GM12872 (cell line): ENCODE results near the gene FAM20C.

Experiments used
- TF ChIP-seq, protein P1 (sequence below): IDR thresholded peaks from 3 replicates; pipeline ENCODE4 v1.5.1; 2011; ENCODE audit warnings: low read depth, mild to moderate bottlenecking, low read length, moderate library complexity; ENCODE audit not compliant: insufficient read depth

The FAM20C gene

DNA sequence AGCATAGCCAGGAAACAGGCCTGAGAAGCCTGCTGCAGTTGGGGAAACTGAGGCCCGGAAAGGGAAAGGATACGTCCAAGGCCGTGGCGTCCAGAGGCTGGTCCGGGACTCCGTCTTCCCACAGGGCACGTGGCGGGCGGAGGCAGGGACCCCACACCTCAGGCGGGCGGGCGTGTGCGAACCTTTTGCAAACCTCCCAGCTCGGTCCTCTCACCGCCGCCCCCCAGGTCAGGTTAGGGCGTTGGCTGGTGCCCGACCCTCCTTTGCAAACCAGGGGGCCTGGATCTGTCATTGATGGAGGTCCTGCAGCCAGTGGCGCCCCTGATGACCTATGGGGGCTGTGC, 19.3 kb downstream of the FAM20C start:
- TF ChIP-seq, protein P1, sequence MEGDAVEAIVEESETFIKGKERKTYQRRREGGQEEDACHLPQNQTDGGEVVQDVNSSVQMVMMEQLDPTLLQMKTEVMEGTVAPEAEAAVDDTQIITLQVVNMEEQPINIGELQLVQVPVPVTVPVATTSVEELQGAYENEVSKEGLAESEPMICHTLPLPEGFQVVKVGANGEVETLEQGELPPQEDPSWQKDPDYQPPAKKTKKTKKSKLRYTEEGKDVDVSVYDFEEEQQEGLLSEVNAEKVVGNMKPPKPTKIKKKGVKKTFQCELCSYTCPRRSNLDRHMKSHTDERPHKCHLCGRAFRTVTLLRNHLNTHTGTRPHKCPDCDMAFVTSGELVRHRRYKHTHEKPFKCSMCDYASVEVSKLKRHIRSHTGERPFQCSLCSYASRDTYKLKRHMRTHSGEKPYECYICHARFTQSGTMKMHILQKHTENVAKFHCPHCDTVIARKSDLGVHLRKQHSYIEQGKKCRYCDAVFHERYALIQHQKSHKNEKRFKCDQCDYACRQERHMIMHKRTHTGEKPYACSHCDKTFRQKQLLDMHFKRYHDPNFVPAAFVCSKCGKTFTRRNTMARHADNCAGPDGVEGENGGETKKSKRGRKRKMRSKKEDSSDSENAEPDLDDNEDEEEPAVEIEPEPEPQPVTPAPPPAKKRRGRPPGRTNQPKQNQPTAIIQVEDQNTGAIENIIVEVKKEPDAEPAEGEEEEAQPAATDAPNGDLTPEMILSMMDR: no peak

DNA sequence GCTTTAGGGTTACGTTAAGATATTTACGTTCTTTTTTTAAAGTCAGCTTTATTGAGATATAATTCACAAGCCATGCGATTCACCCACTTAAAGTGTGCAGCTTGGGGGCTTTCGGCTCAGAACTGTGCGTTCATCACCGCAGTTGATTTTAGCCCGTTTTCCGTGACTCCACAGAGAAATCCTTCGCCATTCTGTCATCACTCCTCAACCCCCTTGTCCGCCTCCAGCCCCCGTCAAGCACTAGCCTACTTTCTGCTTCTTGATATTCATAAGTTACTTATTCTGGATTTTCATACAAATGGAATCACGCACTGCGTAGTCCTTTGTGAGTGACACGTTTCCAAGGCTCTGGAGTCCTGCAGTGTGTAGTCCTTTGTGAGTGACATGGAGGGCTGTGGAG, 20.4 kb downstream of the FAM20C start:
- TF ChIP-seq, protein P1: no peak

DNA sequence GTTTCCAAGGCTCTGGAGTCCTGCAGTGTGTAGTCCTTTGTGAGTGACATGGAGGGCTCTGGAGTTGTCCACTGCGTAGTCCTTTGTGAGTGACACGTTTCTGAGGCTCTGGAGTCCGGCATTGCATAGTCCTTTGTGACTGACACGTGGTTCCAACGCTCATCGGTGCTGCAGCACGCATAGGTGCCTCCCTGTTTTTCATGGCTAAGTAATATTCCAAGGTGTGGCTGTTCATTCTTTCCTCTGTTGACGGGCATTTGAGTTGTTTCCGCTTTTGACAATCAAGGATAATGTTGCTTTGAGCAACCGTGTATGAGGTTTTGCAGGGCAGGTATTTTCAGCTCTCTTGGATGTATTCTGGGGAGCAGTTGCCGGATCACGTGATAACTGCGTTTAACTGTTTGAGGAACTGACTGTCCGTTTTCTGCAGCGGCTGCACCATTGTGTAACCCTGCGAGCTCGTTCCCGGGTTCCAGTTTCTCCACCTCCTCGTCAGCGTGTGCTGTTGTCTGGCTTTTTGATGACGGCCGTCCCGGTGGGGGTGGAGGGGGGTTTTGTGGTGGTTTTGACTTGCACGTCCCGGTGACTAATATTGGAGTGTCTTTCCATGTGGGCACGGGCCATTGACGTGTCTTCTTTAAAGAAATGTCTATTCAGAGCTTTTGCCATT, 21.1 kb downstream of the FAM20C start:
- TF ChIP-seq, protein P1: no peak

DNA sequence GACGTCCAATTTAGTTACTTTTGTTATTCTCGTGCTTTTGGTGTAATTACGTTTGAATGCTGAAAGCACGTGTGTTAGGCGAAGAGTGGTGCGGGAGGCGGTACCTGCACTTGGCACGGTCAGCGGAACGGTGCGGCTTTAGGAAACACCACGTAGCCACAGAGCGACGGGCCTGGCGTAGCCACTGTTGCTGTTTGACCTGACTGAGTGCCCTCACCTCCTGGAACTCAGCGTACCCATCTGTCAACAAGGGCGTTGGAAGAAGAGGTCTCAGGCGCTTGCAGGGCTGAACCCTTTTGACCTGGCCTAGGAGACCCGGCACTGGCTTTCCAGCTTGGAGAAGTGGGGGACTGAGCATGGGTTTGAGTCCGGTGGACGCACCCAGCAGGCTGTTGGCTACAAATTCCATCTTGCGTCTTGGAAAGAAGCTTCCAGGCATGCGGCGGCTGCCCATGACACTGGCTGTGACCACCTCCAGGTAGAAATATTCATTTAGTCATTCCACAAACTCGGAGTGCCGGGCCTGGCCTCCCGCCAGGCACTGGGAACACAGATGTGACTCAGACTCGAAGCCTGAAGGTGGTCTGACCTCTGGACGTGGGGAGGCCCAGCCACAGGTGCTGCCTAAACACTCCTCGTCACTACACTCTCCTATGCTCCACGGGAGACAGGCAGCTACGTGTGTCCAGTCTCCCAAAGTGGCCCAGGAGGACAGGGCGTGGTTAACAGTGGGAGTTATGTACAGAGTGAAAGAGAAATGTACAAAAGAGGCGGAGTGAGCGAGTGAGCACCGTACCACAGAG, 22.2 kb downstream of the FAM20C start:
- TF ChIP-seq, protein P1: no peak

DNA sequence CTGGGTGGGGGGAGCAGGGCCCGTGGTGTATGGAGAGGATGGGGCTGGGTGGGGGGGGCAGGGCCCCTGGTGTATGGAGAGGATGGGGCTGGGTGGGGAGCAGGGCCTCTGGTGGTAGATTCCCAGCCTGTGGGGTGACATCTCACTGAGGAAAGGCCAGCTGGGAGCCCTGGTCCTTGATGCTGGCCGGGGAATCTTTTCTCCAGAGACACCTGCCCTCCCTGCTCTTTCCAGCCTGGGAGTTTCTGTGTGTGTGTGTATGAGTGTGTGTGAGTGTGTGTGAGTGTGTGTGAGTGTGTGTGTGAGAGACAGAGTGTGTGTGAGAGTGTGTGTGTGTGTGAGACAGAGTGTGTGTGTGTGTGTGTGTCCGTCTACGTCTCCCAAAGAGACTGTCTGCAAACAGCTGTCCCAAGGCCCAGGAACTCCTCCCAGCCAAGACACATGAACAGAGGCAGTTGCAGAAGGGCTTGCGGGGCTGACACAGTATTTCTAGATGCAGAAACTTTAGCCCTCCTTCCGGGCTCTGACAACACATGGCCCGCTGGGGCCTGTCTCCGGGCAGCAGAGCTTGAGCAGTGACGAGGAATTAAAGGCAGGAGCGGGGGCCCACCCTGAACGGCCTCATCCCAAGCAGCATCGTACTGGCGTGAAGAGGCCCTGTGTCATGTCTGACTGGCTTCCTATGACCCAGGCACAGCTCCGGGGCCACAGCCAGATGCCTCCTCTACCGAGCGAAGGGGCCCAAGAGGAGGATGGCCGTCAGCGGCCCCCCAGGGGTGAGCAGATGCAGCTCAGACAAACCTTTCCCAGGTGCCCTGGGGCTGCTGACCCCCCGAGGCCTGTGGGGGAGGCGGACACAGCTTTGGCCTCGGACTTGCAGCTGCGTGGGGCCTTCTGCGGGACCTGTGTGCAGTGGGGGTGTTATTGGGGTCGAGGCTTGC, 24.3 kb downstream of the FAM20C start:
- TF ChIP-seq, protein P1: no peak

DNA sequence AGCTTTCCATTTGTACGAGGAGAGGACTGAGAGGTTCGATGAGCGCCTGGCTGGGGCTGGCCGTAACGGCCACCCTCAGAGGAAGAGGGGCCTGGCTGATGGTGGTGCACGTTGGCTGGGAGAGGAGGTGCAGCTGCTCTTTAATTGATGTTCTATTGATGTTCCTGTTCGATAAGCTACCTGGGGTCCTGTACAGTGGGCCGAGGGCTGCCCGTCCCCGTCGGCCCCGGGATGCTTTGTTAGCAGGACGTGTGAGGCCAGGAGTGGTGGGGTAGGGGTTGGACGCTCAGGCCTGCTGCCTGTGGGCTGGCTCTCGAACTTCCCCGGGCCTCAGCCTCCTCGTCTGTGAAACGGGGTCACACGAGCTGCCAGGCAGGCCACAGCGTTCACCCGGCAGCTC, 25.4 kb downstream of the FAM20C start:
- TF ChIP-seq, protein P1: no peak

DNA sequence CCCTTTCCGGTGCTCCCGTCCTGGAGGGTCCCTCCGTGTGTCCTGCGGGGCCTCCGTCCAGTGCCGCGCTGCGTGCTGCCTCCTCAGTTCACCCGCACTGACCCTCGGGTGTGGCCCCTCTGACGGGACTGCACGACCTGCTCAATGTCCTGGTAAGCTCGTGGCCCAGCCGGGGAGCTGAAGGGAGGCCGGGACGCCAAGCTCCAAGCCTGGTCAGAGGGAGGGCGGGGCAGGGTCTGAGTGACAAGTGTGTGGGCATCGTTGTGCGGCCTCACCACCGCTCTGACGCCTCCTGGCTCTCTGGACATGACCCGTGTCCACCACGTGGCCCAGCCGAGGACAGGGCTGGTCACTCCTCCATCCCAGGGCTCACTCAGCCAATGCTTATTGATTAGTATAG, 25.9 kb downstream of the FAM20C start:
- TF ChIP-seq, protein P1: no peak
